Peyer's patch (tissue), 4 donors: ENCODE measurements around the gene FYB1.

Source experiments
- CTCF ChIP-seq, 6 experiments: fragments of 450-650 bp in 4 of 6; fragments of 200-600 bp in 2 of 6; sonication (generic) in 1 of 6; IDR thresholded peaks; one replicate each; pipeline ENCODE4 v1.5.1; 2017 to 2019; ENCODE audit warnings: antibody characterized with exemption in 6 of 6, mild to moderate bottlenecking in 3 of 6, moderate library complexity in 1 of 6
- POLR2A ChIP-seq, 2 donors: fragments of 450-650 bp; IDR thresholded peaks; one replicate each; pipeline ENCODE4 v1.5.1; 2017; ENCODE audit warnings: antibody characterized with exemption in 2 of 2, mild to moderate bottlenecking in 2 of 2, moderate library complexity in 2 of 2

GRCh38 chr5:39158786-39159185 is 60.6 kb downstream of the FYB1 start:
- TF ChIP-seq CTCF (IDR thresholded peaks at IDR 0.05) (no peak), POLR2A (IDR thresholded peaks at IDR 0.05) (no peak)
